Caco-2 (cell line): ENCODE data around the gene TUB. TPM values are rescaled to one million over a fixed set of nuclear protein-coding genes. Genes with fewer than 3 reads are reported as not detected.

Experiments
- BruUV-seq: library from RNA; stranded (reverse); fragments of 400-500 nt; replicated peaks from 2 replicates; lab custom pipeline; 2021; lab: Mats Ljungman, UMichigan
- CTCF ChIA-PET: fragments of 300-600 bp; sonication (Branson Sonifier 250); formaldehyde crosslinking; loops from one replicate; lab custom pipeline; 2022; ENCODE audit warnings: antibody characterized with exemption; lab: Charles Lee
- POLR2A ChIA-PET: fragments of 300-600 bp; sonication (Branson Sonifier 250); formaldehyde crosslinking; loops from one replicate; lab custom pipeline; 2022; ENCODE audit warnings: antibody characterized with exemption; lab: Charles Lee
- DNase-seq, 2 experiments: peaks; one replicate each; pipeline versions ENCODE4 v3.0.0 to v3.0.0-alpha.2; 2020 to 2022
- H3K27me3 ChIP-seq: replicated peaks from 2 replicates; pipeline ENCODE4 v1.6.0; 2011; ENCODE audit warnings: low read length; ENCODE audit not compliant: control insufficient read depth, insufficient read depth
- H3K36me3 ChIP-seq: 2 replicates; pipeline ENCODE4 v1.5.1; 2011; ENCODE audit warnings: low read length; ENCODE audit not compliant: control insufficient read depth, insufficient read depth
- H3K4me1 ChIP-seq: fragments of 250-450 bp; sonication (Bioruptor Pico); 2 replicates; pipeline ENCODE4 v1.5.1; 2020; ENCODE audit warnings: mild to moderate bottlenecking
- H3K4me3 ChIP-seq: 2 replicates; pipeline ENCODE4 v1.5.1; 2011; ENCODE audit warnings: low read depth, mild to moderate bottlenecking, control low read depth, low read length
- H3K9me3 ChIP-seq: fragments of 250-450 bp; sonication (Bioruptor Pico); 2 replicates; pipeline ENCODE4 v1.5.1; 2020; ENCODE audit warnings: mild to moderate bottlenecking, moderate library complexity
- H3K27ac Mint-ChIP-seq: one replicate; pipeline ENCODE4 v1.8.0; 2022; ENCODE audit warnings: mixed read lengths; ENCODE audit not compliant: unreplicated experiment
- H3K27me3 Mint-ChIP-seq: one replicate; pipeline ENCODE4 v1.8.0; 2022; ENCODE audit warnings: mixed read lengths; ENCODE audit not compliant: insufficient read depth, unreplicated experiment
- H3K36me3 Mint-ChIP-seq: one replicate; pipeline ENCODE4 v1.8.0; 2022; ENCODE audit warnings: mild to moderate bottlenecking, mixed read lengths; ENCODE audit not compliant: insufficient read depth, unreplicated experiment
- H3K4me1 Mint-ChIP-seq: one replicate; pipeline ENCODE4 v1.8.0; 2022; ENCODE audit warnings: low read depth, mixed read lengths; ENCODE audit not compliant: unreplicated experiment
- H3K4me3 Mint-ChIP-seq: one replicate; pipeline ENCODE4 v1.8.0; 2022; ENCODE audit warnings: mild to moderate bottlenecking, moderate library complexity, mixed read lengths; ENCODE audit not compliant: unreplicated experiment
- H3K9me3 Mint-ChIP-seq: one replicate; pipeline ENCODE4 v1.8.0; 2022; ENCODE audit warnings: mixed read lengths; ENCODE audit not compliant: unreplicated experiment
- CTCF ChIP-seq, 2 experiments: fragments of 200-600 bp in 1 of 2; IDR thresholded peaks; 1 replicate in 1 of 2; 2 replicates in 1 of 2; pipeline versions ENCODE4 v1.5.1 to v1.8.0; 2011 to 2022; ENCODE audit warnings: antibody characterized with exemption in 1 of 2, control low read depth in 1 of 2, inconsistent platforms in 1 of 2, low read depth in 1 of 2, low read length in 1 of 2, mild to moderate bottlenecking in 1 of 2, moderate library complexity in 1 of 2; ENCODE audit not compliant: insufficient read depth in 1 of 2, severe bottlenecking in 1 of 2, unreplicated experiment in 1 of 2
- intact Hi-C: fragments of 100-400 bp; cut with micrococcal nuclease; formaldehyde crosslinking; loops from one replicate; pipeline ENCODE4 v1.10.0; 2022; ENCODE audit not compliant: unreplicated experiment
- total RNA-seq: library from RNA; stranded (reverse); gene quantifications from 2 replicates; pipeline ENCODE4 v1.2.3, GENCODE V29; 2022

Gene TUB
- total RNA-seq, 1 experiment from 2014 or later = not detected

GRCh38 chr11:8106679-8107078 lies 25.7 kb downstream of the TUB start:
- H3K4me3 ChIP-seq = no peak overlapping the region
- Mint-ChIP-seq H3K9me3 (no peaks in the 10 kb centered on the region), H3K27ac (no peak overlapping the region), H3K4me3 (no peak overlapping the region), H3K4me1 (no peaks in the 10 kb centered on the region), H3K36me3 (no peaks in the 10 kb centered on the region), H3K27me3 (peaks cover 8% of the 10 kb centered on the region)
- peaks cover 2% of the 10 kb centered on the region; the same call in 1 of the 2 replicates for H3K27me3 ChIP-seq
- BruUV-seq = no TSS peak
- no peaks in the 10 kb centered on the region for H3K4me1 ChIP-seq
- no peaks in the 10 kb centered on the region for H3K36me3 ChIP-seq
- H3K9me3 ChIP-seq = no peaks in the 10 kb centered on the region
- DNase-seq = no peak
- CTCF ChIA-PET = no interaction called here
- intact Hi-C loops = no loop called here
- POLR2A ChIA-PET = no interaction called here
- TF ChIP-seq CTCF (IDR thresholded peaks at IDR 0.05; ENCODE audit: insufficient read depth in 1 of 2, low read depth in 1 of 2, low read length in 1 of 2, severe bottlenecking in 1 of 2, unreplicated experiment in 1 of 2) = no peak

- Mint-ChIP-seq H3K9me3 (no peaks in the 10 kb centered on the region), H3K4me3 (no peak overlapping the region), H3K4me1 (no peaks in the 10 kb centered on the region), H3K36me3 (no peaks in the 10 kb centered on the region), H3K27me3 (peaks cover 8% of the 10 kb centered on the region), H3K27ac (no peak overlapping the region)
- H3K27me3 ChIP-seq = peaks cover 2% of the 10 kb centered on the region; the same call in 1 of the 2 replicates
- TF ChIP-seq CTCF (IDR thresholded peaks at IDR 0.05; ENCODE audit: insufficient read depth in 1 of 2, low read depth in 1 of 2, low read length in 1 of 2, severe bottlenecking in 1 of 2, unreplicated experiment in 1 of 2) = no peak
- BruUV-seq = no TSS peak
- no peaks in the 10 kb centered on the region for H3K36me3 ChIP-seq
- intact Hi-C loops = no loop called here
- H3K4me1 ChIP-seq = no peaks in the 10 kb centered on the region
- ChIA-PET CTCF (interaction anchor here (3.2 kb wide), 1 partner anchor 9 kb away, joined by 19 read pairs; no protein-coding TSS in a partner anchor), POLR2A (no interaction called here)
- H3K4me3 ChIP-seq = no peak overlapping the region
- no peaks in the 10 kb centered on the region for H3K9me3 ChIP-seq
- no peak for DNase-seq
Measured at GRCh38 chr11:8107642-8108041, 26.6 kb downstream of the TUB start.

GRCh38 chr11:8108421-8108820 lies 27.4 kb downstream of the TUB start:
- H3K4me3 Mint-ChIP-seq = no peak overlapping the region
- peaks cover 8% of the 10 kb centered on the region for H3K27me3 Mint-ChIP-seq
- Histone ChIP-seq H3K4me1 (no peaks in the 10 kb centered on the region), H3K4me3 (no peak overlapping the region), H3K9me3 (no peaks in the 10 kb centered on the region), H3K36me3 (no peaks in the 10 kb centered on the region), H3K27me3 (peaks cover 2% of the 10 kb centered on the region; the same call in 1 of the 2 replicates)
- POLR2A ChIA-PET = no interaction called here
- BruUV-seq = no TSS peak
- no peak for DNase-seq
- H3K4me1 Mint-ChIP-seq = no peaks in the 10 kb centered on the region
- CTCF ChIA-PET = interaction anchor here (3.2 kb wide), 1 partner anchor 9 kb away, joined by 19 read pairs; no protein-coding TSS in a partner anchor
- no peaks in the 10 kb centered on the region for H3K9me3 Mint-ChIP-seq
- no peak for TF ChIP-seq CTCF (IDR thresholded peaks at IDR 0.05; ENCODE audit: insufficient read depth in 1 of 2, low read depth in 1 of 2, low read length in 1 of 2, severe bottlenecking in 1 of 2, unreplicated experiment in 1 of 2)
- intact Hi-C loops = no loop called here
- H3K27ac Mint-ChIP-seq = no peak overlapping the region
- H3K36me3 Mint-ChIP-seq = no peaks in the 10 kb centered on the region
